Neural crest cell (in vitro differentiated cells): Measurements from ENCODE around the gene OR52K2. TPM values are rescaled to one million over a fixed set of nuclear protein-coding genes. Genes with fewer than 3 reads are reported as not detected.
"Not testable (repeated sequence)": the region's sequence is repeated elsewhere in the genome, so short reads cannot be mapped to it uniquely, and the experiment has no call there.

Experiments used
- DNase-seq: peaks from one replicate; pipeline ENCODE4 v3.0.0; 2021; ENCODE audit warnings: low read depth, mixed read lengths, low spot score
- H3K27ac Mint-ChIP-seq: one replicate; pipeline ENCODE4 v1.8.0; 2021; ENCODE audit warnings: mild to moderate bottlenecking, mixed read lengths; ENCODE audit not compliant: unreplicated experiment
- H3K27me3 Mint-ChIP-seq: 2 replicates; pipeline ENCODE4 v1.8.0; 2021; ENCODE audit warnings: low read depth, mild to moderate bottlenecking, mixed read lengths
- H3K36me3 Mint-ChIP-seq: 2 replicates; pipeline ENCODE4 v1.8.0; 2021; ENCODE audit warnings: low read depth, mild to moderate bottlenecking, mixed read lengths
- H3K4me1 Mint-ChIP-seq: 2 replicates; pipeline ENCODE4 v1.8.0; 2021; ENCODE audit warnings: mixed read lengths
- H3K4me3 Mint-ChIP-seq: one replicate; pipeline ENCODE4 v1.8.0; 2021; ENCODE audit warnings: mild to moderate bottlenecking, mixed read lengths
- H3K9me3 Mint-ChIP-seq: 2 replicates; pipeline ENCODE4 v1.8.0; 2021; ENCODE audit warnings: mixed read lengths
- CTCF ChIP-seq: fragments of 200-600 bp; sonication (generic); conservative IDR thresholded peaks from 2 replicates; pipeline ENCODE4 v1.5.0; 2021; ENCODE audit warnings: antibody characterized with exemption, mild to moderate bottlenecking
- long read RNA-seq: library from polyadenylated mRNA; unstranded; transcript quantifications from one replicate; pipeline ENCODE4 v2.0.0, GENCODE V29; 2020
- total RNA-seq: library from RNA; stranded (reverse); gene quantifications from 2 replicates; pipeline ENCODE4 v1.2.1, GENCODE V29; 2021

Gene OR52K2
- total RNA-seq, result not detected in 2 replicates
- long read RNA-seq, result 0 reads

DNA sequence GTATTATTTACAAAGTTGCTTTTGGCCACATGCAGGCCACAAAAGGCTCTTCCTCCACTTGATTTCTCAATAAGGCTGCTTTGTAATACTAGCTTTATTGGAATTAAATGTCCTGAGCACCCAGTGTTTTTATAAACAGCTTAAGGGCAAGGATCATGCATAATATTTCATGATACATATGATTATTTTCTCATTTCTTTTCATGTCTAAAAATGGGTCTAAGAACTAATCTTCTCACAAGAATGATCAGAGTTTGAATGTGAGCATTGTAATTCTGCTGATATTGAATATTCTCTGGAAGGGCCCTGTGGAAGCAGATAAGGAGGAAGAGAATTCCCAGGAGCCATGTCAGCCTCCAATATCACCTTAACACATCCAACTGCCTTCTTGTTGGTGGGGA lies at the start of gene OR52K2:
TSS of gene OR52K2 (plus strand) at position 301 of the 400 bp plus-strand sequence. CDS start at position 346, 45 bp downstream.
- peaks cover 10% of the 10 kb centered on the region for H3K27me3 Mint-ChIP-seq
- no peaks in the 10 kb centered on the region for H3K9me3 Mint-ChIP-seq
- no peak for TF ChIP-seq CTCF
- no peaks in the 10 kb centered on the region for H3K36me3 Mint-ChIP-seq
- H3K4me3 Mint-ChIP-seq, result no peak within 1 kb of the TSS
- H3K27ac Mint-ChIP-seq, result no peak within 1 kb of the TSS
- no peaks in the 10 kb centered on the region for H3K4me1 Mint-ChIP-seq
- DNase-seq, result no peak

DNA sequence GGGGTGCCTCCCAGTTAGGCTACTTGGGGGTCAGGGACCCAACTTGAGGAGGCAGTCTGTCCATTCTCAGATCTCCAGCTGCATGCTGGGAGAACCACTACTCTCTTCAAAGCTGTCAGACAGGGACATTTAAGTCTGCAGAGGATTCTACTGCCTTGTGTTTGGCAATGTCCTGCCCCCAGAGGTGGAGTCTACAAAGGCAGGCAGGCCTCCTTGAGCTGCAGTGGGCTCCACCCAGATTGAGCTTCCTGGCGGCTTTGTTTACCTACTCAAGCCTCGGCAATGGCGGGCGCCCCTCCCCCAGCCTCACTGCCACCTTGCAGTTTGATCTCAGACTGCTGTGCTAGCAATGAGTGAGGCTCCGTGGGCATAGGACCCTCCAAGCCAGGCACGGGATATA lies 42.9 kb upstream of the OR52K2 start:
- H3K4me1 Mint-ChIP-seq, H3K9me3 Mint-ChIP-seq, H3K27ac Mint-ChIP-seq, H3K36me3 Mint-ChIP-seq, H3K4me3 Mint-ChIP-seq, DNase-seq: not testable (repeated sequence)
- peaks cover 44% of the 10 kb centered on the region for H3K27me3 Mint-ChIP-seq

DNA sequence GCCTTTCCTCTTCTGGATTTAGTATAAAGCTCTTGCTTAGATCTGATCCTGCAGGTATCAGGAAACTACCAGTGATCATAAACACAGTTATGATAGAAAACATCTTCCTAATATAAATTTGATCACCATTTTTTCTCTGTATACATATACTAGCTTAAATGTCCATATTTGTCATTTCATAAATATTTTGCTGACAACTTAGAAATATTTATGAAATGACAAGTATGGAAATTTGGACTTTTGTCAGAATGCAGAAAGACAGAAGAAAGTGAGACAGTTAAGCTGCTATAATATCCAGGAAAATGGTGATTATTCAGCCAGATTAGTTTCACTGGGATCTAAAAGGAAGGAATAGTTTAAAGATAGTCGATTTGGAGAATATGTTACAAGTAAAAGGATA lies 32.8 kb upstream of the OR52K2 start:
- no peak overlapping the region for H3K4me3 Mint-ChIP-seq
- TF ChIP-seq CTCF, result no peak
- H3K27me3 Mint-ChIP-seq, result peaks cover 20% of the 10 kb centered on the region
- no peak for DNase-seq
- no peaks in the 10 kb centered on the region for H3K9me3 Mint-ChIP-seq
- H3K27ac Mint-ChIP-seq, result no peak overlapping the region
- no peaks in the 10 kb centered on the region for H3K36me3 Mint-ChIP-seq
- H3K4me1 Mint-ChIP-seq, result no peaks in the 10 kb centered on the region

- Mint-ChIP-seq H3K36me3 (no peaks in the 10 kb centered on the region), H3K4me1 (no peaks in the 10 kb centered on the region), H3K27ac (no peak overlapping the region), H3K27me3 (peaks cover 20% of the 10 kb centered on the region), H3K4me3 (no peak overlapping the region), H3K9me3 (peaks cover under 1% of the 10 kb centered on the region)
- TF ChIP-seq CTCF, result no peak
- DNase-seq, result no peak
Measured at GRCh38 chr11:4416816-4417215, 32.3 kb upstream of the OR52K2 start.

DNA sequence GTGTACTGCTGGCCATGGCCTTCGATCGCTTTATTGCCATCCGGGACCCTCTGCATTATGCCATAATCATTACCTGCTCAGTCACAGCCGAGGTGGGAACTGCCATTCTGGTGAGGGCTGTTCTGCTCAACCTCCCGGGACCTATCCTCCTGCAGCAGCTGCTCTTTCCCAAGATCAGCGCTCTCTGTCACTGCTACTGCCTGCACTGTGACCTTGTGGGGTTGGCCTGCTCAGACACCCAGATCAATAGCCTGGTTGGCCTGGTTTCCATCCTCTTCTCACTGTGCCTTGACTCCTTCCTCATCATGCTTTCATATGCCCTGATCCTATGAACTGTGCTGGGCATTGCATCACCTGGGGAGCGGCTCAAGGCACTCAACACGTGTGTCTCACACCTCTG lies 30.7 kb upstream of the OR52K2 start:
- H3K9me3 Mint-ChIP-seq, result peaks cover 3% of the 10 kb centered on the region
- H3K27ac Mint-ChIP-seq, result no peak overlapping the region
- H3K36me3 Mint-ChIP-seq, result no peaks in the 10 kb centered on the region
- no peak for DNase-seq
- no peak overlapping the region for H3K4me3 Mint-ChIP-seq
- H3K4me1 Mint-ChIP-seq, result no peaks in the 10 kb centered on the region
- H3K27me3 Mint-ChIP-seq, result peaks cover 20% of the 10 kb centered on the region
- no peak for TF ChIP-seq CTCF

GRCh38 chr11:4430051-4430450 lies 19.0 kb upstream of the OR52K2 start:
- H3K9me3 Mint-ChIP-seq, result no peaks in the 10 kb centered on the region
- no peaks in the 10 kb centered on the region for H3K36me3 Mint-ChIP-seq
- no peaks in the 10 kb centered on the region for H3K4me1 Mint-ChIP-seq
- TF ChIP-seq CTCF, result no peak
- H3K27me3 Mint-ChIP-seq, result peaks cover 11% of the 10 kb centered on the region
- H3K27ac Mint-ChIP-seq, result no peak overlapping the region
- no peak for DNase-seq
- H3K4me3 Mint-ChIP-seq, result no peak overlapping the region
